GM18867 (cell line): ENCODE measurements around the gene HINFP.
"Not testable (repeated sequence)": the region's sequence is repeated elsewhere in the genome, so short reads cannot be mapped to it uniquely, and the experiment has no call there.

ENCODE experiments used
- ATAC-seq: cut with Tn5 transposase; IDR thresholded peaks from one replicate; pipeline ENCODE4 v1.9.1; 2021; ENCODE audit warnings: mild to moderate bottlenecking, moderate library complexity; ENCODE audit not compliant: unreplicated experiment

Gene HINFP

GRCh38 chr11:119117004-119117706 lies 4.2 kb upstream of the HINFP start:
- ATAC-seq = no peak

DNA sequence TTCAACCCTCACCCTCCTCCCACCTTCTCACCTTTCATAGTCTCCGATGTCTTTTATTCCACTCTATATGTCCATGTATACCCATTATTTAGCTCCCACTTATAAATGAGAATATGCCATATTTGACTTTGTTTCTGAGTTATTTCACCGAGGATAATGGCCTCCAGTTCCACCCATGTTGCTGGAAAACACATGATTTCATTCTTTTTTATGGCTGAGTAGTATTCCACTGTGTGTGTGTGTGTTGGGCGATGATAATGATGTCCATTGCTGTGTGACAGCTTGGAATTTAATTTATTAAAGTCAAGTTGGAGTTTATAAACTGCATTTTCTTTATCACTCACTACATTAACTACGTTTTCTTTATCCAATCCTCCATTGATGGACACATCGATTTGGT lies 3.2 kb upstream of the HINFP start:
- no peak for ATAC-seq

- no peak for ATAC-seq
Measured at GRCh38 chr11:119118946-119119345, 2.4 kb upstream of the HINFP start.

DNA sequence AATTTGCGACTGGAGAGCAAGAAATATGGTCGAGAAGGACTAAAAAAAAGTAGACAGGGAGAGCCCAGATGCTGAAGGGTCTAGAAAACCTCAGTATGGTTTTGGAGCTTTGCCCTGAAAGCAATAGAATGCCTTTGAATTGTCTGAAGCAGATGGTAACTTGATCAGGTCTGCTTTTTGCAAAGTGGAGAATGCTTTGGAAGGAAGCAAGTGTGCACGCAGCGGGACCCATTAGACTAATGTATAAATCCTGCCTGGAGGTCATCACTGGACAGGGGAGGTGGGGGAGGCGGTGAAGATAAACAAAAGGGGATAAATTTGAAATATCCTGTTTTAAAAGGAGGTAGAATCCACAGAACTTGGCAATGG lies 757 bp upstream of the HINFP start:
- no peak for ATAC-seq

- peak; percentile 16 for ATAC-seq
Measured at GRCh38 chr11:119121811-119122124, 388 bp downstream of the HINFP start.

GRCh38 chr11:119125821-119126220 lies 4.4 kb downstream of the HINFP start:
- no peak for ATAC-seq

DNA sequence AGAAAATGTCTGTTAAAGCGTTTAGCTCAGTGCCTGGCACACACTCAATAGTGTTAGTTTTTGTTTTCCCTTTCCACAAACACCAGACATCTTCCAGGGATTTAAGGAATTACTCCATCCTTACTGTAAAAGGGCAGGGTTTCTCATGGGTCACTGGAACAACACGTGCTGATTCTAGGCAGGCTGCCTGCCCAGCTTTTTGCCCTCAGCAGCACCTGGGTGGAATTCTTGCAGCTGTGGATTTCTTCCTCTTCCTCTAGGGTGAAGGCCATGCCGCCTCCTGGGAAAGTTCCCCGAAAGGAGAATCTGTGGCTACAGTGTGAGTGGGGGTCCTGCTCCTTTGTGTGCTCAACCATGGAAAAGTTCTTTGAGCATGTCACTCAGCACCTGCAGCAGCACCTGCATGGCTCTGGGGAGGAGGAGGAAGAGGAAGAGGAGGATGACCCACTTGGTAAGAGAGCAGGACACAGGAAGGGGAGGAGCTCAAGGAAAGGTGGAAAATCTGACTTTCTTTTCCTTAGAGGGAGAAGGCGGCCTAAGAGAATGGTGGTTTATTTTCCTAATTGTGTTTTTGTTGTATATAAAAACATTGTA lies 5.4 kb downstream of the HINFP start:
- no peak for ATAC-seq

DNA sequence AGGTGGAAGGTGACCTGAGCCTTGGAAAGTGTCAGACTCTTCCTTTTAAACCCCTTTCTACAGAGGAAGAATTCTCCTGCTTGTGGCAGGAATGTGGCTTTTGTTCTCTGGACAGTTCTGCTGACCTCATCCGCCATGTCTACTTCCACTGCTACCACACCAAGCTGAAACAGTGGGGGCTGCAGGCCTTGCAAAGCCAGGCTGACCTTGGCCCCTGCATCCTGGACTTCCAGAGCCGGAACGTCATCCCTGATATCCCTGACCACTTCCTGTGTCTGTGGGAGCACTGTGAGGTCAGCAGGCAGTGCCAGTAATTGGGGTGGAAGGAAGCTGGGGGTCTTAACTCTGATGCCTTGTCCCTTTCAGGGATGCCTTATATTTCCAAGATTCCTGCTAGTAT lies 9.3 kb downstream of the HINFP start:
- no peak for ATAC-seq

- no peak for ATAC-seq
Measured at GRCh38 chr11:119134389-119134978, 13.1 kb downstream of the HINFP start.

- ATAC-seq = not testable (repeated sequence)
Measured at GRCh38 chr11:119139276-119139675, 17.9 kb downstream of the HINFP start.

DNA sequence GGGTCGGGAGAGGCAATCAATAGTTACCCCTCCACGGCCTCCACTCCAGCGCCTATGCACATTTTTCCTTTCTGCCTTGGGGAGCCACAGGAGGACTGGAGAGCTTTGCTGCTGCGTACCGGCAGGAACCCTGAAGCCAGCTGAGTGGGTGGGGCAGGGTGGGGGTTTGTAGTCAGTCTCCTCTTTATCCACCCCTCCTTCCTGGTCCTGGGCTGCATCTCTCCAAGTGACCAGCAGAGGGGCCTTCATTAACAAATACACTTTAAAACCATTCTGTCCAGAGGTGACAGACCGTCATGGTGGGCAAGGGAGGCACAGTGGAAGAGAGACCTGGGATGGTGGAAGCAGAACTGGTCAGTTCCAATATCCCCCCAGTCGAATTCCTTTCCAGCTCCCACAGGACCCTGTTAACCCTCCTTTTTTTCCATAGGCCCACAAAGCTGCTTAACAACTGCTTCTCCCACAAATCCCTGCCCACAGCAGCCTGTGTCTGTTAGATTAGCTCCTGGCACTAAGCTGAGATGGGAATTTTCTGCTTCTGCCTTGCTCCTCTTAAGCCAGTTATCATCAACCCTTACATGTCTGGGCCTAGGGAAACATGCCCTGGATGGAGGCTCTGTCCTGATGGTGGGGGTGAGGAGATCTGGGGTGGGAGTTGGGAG lies 23.6 kb downstream of the HINFP start:
- ATAC-seq = no peak

- ATAC-seq = no peak
Measured at GRCh38 chr11:119145551-119145950, 24.2 kb downstream of the HINFP start.

GRCh38 chr11:119147604-119148333 lies 26.4 kb downstream of the HINFP start:
- ATAC-seq = no peak

DNA sequence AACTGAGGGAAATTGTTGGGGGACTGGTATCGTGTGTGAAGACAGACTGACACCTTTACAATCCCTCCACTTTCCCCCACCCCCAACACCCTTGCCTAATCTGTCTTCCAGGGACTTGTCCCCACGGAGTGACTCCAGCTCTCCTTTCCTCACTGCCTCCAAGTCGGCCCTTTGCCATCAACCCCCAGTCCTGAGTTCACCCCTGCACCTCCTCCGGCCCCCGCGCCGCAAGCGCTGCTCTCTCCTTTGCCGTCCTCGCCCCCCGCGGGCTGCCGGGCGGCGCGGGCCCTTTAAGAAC lies 27.3 kb downstream of the HINFP start:
- ATAC-seq = no peak

GRCh38 chr11:119149018-119149785 lies 27.8 kb downstream of the HINFP start, which contains the start of gene ABCG4:
TSS of gene ABCG4 (plus strand) at chr11:119149052. CDS start at chr11:119149966, 914 bp downstream.
- ATAC-seq = no peak

DNA sequence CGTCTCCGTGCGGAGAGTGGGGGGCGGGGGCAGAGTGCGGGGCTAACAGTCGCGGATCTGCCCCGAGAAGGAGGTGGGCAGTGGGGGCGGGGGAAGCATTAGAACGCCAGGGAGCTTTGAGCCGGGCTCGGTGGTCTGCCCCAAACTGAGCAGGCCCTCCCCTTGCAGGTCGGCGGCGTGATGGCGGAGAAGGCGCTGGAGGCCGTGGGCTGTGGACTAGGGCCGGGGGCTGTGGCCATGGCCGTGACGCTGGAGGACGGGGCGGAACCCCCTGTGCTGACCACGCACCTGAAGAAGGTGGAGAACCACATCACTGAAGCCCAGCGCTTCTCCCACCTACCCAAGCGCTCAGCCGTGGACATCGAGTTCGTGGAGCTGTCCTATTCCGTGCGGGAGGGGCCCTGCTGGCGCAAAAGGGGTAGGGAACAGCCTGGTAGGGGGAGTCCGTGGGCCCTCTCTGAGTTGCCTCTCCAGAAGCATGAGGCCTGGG lies 28.5 kb downstream of the HINFP start:
- ATAC-seq = no peak

- ATAC-seq = no peak
Measured at GRCh38 chr11:119152043-119152442, 30.7 kb downstream of the HINFP start.

- ATAC-seq = no peak
Measured at GRCh38 chr11:119152604-119153003, 31.2 kb downstream of the HINFP start.

GRCh38 chr11:119153049-119153818 lies 31.9 kb downstream of the HINFP start:
- no peak for ATAC-seq

- no peak for ATAC-seq
Measured at GRCh38 chr11:119154178-119154577, 32.8 kb downstream of the HINFP start.
